WTC11 (cell line): ENCODE data around the gene RBM26.

Experiments used
- ATF3 ChIP-seq: sonication (generic); formaldehyde crosslinking; conservative IDR thresholded peaks from 2 replicates; pipeline ENCODE4 v1.8.1; 2022; ENCODE audit warnings: mild to moderate bottlenecking, missing genetic modification reagents
- CBFB ChIP-seq: sonication (generic); formaldehyde crosslinking; IDR thresholded peaks from 2 replicates; pipeline ENCODE4 v1.8.1; 2022; ENCODE audit warnings: mild to moderate bottlenecking, low read depth, missing genetic modification reagents
- ETV6 ChIP-seq: sonication (generic); formaldehyde crosslinking; IDR thresholded peaks from 2 replicates; pipeline ENCODE4 v1.8.1; 2022; ENCODE audit warnings: mild to moderate bottlenecking, missing genetic modification reagents
- FOXP1 ChIP-seq: sonication (generic); formaldehyde crosslinking; IDR thresholded peaks from 2 replicates; pipeline ENCODE4 v1.8.0; 2022; ENCODE audit warnings: missing genetic modification reagents, mild to moderate bottlenecking, moderate library complexity, borderline replicate concordance
- FOXP4 ChIP-seq: sonication (generic); formaldehyde crosslinking; IDR thresholded peaks from 2 replicates; pipeline ENCODE4 v1.8.0; 2022; ENCODE audit warnings: mild to moderate bottlenecking, missing genetic modification reagents
- MAX ChIP-seq: sonication (generic); formaldehyde crosslinking; IDR thresholded peaks from 2 replicates; pipeline ENCODE4 v1.8.0; 2022; ENCODE audit warnings: mild to moderate bottlenecking, missing genetic modification reagents
- SP1 ChIP-seq: sonication (generic); formaldehyde crosslinking; conservative IDR thresholded peaks from 2 replicates; pipeline ENCODE4 v1.8.1; 2022; ENCODE audit warnings: missing genetic modification reagents
- ZNF396 ChIP-seq: fragments of 250-450 bp; sonication (Bioruptor Pico); IDR thresholded peaks from 2 replicates; pipeline ENCODE4 v1.8.0; 2021; ENCODE audit warnings: mild to moderate bottlenecking, moderate library complexity, borderline replicate concordance
- ZNF416 ChIP-seq: fragments of 250-450 bp; sonication (Bioruptor Pico); IDR thresholded peaks from 2 replicates; pipeline ENCODE4 v1.9.0; 2021; ENCODE audit warnings: mild to moderate bottlenecking, inconsistent platforms
- TF ChIP-seq, protein P1 (sequence below): fragments of 200-600 bp; IDR thresholded peaks from 2 replicates; pipeline ENCODE4 v1.8.0; 2022; ENCODE audit warnings: antibody characterized with exemption
- TF ChIP-seq, protein P2 (sequence below): sonication (generic); formaldehyde crosslinking; conservative IDR thresholded peaks from 2 replicates; pipeline ENCODE4 v1.8.1; 2023; ENCODE audit warnings: mild to moderate bottlenecking, low read depth, missing genetic modification reagents, moderate library complexity

DNA sequence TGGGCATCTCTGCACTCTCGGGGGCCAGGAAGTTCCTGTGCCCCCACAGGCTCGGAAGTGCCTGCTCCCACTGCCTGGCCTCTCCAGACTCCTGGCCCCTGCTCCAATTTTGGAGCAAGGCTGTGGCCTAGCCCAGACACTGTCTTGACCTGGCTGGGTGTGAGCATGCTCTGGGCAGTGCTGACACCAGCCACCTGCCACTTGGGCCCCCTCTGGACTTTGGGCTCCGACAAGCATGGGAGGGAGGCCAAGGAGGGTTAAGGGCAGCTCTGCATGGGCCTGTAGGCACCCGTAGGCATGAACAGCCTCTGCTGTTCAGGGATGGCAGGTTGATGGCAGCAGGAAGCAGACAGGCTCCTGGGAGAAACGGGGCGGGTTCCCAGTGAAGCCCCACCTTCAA is 26.0 kb upstream of the RBM26 start:
- TF ChIP-seq FOXP4 (no peak), MAX (CRISPR knock-in tag) (no peak), CBFB (CRISPR knock-in tag) (no peak), ATF3 (no peak), ZNF396 (no peak), FOXP1 (no peak), ETV6 (no peak), SP1 (CRISPR knock-in tag) (no peak), ZNF416 (no peak)
- TF ChIP-seq, protein P1, sequence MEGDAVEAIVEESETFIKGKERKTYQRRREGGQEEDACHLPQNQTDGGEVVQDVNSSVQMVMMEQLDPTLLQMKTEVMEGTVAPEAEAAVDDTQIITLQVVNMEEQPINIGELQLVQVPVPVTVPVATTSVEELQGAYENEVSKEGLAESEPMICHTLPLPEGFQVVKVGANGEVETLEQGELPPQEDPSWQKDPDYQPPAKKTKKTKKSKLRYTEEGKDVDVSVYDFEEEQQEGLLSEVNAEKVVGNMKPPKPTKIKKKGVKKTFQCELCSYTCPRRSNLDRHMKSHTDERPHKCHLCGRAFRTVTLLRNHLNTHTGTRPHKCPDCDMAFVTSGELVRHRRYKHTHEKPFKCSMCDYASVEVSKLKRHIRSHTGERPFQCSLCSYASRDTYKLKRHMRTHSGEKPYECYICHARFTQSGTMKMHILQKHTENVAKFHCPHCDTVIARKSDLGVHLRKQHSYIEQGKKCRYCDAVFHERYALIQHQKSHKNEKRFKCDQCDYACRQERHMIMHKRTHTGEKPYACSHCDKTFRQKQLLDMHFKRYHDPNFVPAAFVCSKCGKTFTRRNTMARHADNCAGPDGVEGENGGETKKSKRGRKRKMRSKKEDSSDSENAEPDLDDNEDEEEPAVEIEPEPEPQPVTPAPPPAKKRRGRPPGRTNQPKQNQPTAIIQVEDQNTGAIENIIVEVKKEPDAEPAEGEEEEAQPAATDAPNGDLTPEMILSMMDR, result no peak
- TF ChIP-seq, protein P2, sequence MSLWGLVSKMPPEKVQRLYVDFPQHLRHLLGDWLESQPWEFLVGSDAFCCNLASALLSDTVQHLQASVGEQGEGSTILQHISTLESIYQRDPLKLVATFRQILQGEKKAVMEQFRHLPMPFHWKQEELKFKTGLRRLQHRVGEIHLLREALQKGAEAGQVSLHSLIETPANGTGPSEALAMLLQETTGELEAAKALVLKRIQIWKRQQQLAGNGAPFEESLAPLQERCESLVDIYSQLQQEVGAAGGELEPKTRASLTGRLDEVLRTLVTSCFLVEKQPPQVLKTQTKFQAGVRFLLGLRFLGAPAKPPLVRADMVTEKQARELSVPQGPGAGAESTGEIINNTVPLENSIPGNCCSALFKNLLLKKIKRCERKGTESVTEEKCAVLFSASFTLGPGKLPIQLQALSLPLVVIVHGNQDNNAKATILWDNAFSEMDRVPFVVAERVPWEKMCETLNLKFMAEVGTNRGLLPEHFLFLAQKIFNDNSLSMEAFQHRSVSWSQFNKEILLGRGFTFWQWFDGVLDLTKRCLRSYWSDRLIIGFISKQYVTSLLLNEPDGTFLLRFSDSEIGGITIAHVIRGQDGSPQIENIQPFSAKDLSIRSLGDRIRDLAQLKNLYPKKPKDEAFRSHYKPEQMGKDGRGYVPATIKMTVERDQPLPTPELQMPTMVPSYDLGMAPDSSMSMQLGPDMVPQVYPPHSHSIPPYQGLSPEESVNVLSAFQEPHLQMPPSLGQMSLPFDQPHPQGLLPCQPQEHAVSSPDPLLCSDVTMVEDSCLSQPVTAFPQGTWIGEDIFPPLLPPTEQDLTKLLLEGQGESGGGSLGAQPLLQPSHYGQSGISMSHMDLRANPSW (CRISPR knock-in tag), result no peak
